Measurements from ENCODE around the gene NEIL1.

NEIL1 gene

DNA sequence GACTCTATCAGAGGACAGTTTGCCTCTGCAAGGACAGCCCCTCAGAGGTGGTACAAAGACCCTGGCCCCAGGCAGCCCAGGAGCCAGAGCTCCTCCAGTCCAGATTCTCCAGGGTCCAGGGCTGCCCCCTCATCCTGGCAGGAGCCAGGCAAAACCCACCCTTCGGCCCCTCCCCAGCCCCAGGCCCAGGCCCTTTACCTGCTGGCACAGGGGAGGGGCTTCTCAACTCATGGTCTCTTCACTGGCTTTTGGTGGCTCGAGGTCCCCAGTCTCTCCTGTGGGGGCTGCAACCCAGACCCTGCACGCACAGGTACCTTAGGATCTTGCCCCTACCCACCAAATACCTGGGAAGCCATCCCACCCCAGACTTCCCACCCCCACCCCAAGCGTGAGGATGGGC, 8.5 kb downstream of the NEIL1 start:
- FAIRE-seq, result no peak
- DNase-seq (ENCODE audit: insufficient read length, low spot score), result no peak

DNA sequence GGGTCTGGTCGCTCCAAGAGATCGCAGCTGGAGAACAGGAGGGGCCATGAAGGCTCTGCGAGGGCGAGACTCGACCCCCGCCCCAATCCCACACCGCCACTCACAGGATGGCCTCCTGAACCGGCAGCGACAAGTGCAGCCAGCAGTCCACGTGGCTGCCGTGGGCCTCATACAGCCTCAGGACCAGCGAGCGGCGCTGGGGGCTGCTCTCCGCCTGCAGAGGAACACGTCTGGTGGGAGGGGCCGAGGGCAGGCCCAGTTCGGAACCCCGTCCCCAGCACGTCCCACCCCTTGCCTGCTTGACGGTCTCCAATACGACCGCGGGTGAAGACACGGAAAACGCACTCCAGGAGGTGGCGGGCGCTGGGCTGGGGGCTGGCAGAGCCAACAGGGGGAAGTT, 9.2 kb downstream of the NEIL1 start:
- FAIRE-seq (no peak), DNase-seq (ENCODE audit: insufficient read length, low spot score) (no peak)

DNA sequence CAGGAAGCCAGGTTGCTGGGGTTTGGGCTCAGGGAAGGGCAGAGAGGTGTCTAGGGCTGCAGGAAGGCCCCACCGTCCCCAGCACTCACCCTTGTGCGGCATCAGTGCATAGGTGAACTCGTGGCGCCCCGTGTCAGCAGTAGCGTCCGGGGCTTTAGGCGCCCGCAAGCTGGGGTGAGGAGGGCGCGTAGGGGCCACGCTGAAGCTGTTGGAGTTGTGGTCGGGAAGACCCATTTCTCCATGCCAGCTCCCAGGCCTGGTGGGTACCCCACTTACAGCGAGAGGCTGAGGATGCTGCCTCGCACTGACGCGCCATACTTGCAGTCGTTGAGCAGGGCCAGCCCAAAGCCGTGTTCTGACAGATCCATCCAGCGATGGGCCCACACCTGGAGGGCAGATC, 9.7 kb downstream of the NEIL1 start:
- FAIRE-seq (no peak), DNase-seq (ENCODE audit: insufficient read length, low spot score) (no peak)

DNA sequence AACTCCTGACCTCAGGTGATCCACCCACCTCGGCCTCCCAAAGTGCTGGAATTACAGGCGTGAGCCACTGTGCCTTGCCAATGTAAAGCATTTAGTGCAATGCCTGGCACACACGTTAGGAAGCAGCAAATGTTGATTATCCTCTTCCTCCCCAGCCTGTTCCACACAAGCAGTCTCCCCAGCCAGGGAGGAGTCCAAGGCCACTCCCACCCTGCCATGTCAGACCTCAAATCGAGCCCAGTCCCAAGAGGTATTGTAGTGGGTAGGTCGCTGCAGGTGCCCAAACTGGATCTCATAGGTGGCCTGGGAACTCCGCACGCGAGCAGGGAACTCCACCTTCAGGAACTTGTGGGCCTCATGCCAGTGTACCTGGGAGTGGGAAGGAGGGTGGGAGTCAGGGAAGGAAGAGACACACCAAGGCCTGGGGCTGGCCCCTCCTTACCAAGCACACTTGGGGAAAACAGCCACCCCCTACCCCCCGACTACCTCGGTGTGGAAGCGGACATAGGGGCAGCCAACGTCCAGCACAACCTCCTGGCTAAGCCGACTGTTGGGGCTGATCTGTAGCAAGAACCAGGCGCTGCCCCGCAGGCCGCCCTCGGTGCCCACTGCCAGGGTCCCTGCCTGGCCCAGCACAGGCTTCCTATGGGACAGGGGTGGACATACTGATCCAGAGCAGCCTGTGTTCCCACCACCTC, 11.3 kb downstream of the NEIL1 start:
- FAIRE-seq (no peak), DNase-seq (ENCODE audit: insufficient read length, low spot score) (no peak)

DNA sequence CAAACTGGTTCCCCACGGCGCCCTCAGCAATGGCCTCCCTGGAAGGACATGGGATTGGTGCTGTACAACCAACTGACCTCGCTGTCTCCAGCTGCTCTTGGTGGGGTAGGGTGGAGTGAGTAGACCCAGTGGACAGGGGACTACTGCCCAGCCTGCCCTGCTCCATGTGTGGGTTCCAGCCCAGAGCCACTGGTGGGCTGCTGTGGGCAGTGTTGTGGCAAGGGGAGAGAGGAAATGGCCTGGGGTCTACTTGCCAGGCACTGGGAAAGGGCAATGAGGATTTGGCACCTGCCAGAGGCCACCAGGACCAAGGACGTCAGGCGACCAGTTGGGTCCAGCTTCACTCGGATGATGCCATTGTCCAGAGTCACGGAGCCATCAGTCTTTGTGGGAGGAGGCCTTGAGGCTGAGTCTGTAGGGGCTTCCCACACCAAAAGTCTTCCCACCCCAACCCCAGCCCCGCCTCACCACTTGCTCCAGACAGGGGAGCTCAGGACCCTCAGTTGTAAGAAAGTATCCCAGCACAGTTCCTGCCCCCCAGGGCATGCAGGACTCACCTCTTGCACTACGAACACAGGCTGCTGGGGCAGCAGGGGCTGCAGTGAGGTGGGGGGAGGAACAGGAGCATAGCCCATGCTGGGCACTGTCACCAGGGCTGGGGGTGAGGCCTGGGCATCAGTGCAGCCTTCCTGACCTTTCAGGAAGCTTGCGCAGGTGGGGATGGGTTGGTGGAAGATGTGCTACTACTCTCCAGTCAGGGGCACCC, 12.1 kb downstream of the NEIL1 start:
- no peak for DNase-seq (ENCODE audit: insufficient read length, low spot score)
- no peak for FAIRE-seq

DNA sequence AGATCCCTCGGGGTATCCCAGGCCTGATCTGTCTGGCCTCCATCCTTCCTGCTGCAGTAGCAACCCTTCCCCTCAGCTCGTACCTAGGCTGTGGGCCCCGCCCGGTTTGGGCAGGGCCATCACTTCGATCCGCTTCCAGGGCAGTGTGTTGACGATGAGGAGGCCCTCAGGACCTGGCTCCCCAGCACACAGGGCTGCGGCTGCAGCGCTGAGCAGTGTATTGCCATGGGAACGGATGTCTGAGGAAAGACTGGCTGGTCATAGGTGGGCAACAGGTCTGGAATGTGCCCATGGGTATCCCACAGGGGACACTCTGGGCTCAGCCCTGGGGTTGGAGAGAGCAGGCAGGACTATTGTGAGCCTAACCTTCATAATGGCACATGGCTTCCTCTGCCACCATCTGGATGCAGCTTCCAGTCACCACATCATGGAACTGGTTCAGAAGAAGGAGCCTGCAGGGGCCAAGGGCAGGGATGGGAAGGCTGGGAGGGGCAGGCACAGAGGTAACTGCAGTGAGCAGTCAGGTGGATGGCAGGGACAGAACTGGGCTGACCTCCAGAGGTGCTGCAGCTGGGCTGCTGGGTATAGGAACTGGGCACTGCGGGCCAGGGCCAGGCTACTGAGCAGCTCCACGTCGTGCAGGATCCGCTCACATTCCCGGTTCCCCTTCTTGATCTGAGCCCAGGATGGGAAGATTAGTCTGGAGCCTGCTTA, 12.9 kb downstream of the NEIL1 start:
- FAIRE-seq (no peak), DNase-seq (ENCODE audit: insufficient read length, low spot score) (no peak)

DNA sequence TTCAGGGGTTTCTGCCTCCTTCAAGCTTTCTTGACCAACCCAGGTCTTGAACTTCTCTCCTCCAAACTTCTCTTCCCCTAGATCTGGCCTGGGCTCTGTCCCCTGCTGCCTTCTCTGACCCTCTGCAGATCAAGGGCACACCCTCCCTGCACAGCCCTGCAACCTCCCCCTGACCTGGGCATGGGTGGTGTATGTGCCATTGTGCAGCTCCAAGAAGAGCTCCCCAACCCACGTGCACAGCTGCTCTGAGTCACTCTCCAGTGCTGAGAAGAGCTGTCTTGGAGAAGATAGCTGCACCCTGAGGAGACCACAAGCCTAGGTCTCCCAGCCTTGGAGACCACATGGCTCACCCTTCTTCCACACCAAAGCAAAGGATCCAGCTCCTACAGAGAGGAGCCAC, 13.6 kb downstream of the NEIL1 start:
- DNase-seq (ENCODE audit: insufficient read length, low spot score) (no peak), FAIRE-seq (no peak)

DNA sequence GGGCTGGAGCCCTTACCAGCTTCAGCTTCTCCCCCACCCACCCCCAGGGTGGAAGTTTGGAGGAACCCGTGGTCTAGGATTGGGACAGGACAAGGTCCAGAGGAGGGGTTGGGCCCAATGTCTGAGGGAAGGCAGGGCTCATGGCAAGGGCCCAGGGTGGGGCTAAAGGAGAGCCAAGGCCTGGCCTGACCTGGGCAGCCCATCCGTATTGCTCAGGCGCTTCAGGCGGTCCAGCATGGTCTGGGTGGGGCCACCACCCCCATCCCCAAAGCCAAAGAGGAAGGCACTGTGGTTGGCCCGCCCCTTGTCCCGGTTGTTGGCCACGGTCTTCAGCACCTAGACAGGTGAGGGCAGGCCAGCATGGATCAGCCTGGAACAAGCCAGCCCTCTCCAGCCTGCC, 14.0 kb downstream of the NEIL1 start:
- no peak for DNase-seq (ENCODE audit: insufficient read length, low spot score)
- FAIRE-seq, result no peak

DNA sequence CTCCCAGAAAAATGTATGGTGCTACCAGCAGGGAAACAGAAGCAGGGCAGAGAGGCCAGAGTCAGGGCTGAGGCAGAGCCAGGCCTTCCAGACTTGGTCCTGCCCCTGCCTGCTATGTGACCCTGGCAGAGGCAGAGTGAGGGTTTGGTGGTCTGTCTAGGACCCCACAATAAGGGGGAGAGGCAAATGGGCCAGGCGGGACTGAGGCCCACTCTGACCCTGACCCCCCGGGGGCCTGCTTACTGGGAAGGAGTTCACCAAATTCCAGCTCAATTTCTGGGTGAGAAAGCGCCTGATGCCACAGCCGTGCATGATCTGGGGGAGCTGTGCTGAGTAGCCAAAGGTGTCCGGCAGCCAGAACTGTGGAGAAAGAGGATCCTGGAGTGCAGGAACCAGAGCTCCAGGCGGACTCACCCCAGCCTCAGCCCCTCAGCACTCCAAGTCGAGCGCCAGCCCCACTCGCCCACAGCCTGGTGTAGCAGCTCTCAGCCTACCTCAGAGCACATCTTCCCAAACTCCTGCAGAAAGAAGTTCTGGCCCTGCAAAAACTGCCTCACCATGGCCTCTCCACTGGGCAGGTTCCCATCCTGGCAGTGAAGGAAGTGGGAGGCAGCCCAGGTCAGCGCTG, 14.6 kb downstream of the NEIL1 start:
- FAIRE-seq, result no peak
- DNase-seq (ENCODE audit: insufficient read length, low spot score), result no peak

DNA sequence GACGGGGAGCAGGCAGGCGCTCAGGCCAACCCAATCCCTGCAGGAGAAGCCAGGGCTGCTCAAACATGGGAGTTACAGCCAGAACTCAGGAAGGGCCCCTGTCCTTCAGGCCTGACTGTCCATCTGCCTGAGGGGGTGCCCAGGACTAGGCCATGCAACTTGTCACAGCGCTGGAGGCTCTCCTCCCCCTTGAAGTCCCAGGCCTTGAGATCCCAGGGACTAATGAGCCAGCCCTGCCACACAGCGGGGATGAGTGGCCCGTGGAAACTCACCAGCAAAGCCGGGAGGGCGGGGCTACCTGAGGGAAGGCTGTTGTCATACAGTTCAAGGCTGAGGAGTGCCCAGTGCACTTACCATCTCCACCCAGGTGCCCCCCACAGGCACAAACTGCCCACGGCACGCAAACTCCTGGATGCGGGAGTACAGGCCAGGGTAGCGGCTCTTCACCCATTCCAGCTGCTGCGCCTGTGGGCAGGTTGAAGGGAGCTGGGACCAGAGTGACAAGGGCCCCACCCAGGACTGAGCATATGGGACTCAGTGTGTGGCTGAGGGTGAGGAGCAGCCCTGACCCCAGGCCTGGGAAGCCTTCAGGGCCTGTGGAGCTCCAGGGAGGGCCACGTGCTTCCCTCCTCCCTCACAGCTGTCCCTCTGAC, 15.3 kb downstream of the NEIL1 start:
- DNase-seq (ENCODE audit: insufficient read length, low spot score) (no peak), FAIRE-seq (no peak)

DNA sequence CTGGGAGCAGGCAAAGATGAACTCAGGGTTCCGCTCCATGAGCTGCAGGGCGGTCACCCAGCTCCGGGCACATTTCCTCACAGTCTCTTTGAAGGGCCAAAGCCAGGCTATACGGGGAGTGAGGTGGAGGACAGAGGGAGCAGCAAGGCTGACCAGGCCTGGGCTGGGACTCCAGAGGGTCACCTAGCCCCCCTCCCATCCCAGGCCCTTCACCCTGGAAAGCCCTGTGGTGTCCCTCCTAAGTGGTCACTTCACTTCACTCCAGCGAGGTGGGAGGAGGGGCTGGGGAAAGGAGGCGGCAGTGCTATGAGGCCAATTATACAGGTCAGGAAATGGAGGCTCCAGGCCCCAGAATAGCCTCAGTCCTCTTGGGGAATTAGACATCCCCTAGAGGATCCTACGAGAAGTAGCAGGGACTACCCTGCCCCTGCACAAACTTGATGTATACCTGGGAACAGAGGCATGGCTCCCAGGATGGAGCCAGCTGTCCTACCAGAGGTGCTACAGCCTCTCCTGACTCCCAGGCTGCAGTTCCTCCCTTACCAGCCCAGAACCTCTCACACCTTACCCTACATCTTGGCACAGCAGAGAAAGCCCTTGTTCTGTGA, 15.9 kb downstream of the NEIL1 start:
- DNase-seq (ENCODE audit: insufficient read length, low spot score) (no peak), FAIRE-seq (no peak)

DNA sequence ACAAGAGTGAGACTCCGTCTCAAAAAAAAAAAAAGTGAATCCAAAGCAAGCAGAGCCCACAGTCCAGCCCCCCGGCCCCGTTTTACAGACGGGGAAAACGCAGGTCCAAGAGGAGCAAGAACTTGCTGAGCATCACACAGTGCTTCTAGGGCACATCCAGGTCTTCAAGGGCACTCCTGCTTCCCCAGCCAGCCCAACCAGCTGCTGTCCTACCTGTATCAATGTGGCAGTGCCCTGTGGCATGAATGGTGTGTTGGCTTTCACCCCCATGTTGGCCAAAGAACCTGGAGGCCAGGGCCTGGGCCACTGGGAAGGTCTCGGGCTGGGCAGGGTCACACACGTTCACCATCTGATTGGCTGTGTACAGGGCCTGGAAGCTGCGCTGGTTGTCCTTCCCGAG, 16.9 kb downstream of the NEIL1 start:
- FAIRE-seq (no peak), DNase-seq (ENCODE audit: insufficient read length, low spot score) (no peak)

DNA sequence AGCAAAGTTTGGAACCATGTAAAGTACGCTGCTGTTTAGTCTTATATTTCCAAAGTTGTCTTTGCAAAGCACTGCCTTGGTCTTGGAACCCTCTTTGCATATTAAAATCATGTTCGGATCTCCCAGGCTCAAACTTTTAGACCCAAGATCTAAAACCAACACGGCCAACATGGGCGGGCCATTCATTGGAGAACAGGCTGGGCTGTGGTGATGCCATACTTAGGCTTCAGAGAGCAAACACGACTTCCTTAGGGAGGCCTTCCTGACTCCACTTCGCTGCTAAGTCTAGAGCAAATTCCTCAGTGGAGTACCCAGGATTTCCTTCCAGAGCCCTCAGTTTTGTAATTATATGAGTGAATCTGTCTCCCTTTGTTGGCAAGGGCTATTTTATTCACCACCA, 18.0 kb downstream of the NEIL1 start:
- no peak for FAIRE-seq

DNA sequence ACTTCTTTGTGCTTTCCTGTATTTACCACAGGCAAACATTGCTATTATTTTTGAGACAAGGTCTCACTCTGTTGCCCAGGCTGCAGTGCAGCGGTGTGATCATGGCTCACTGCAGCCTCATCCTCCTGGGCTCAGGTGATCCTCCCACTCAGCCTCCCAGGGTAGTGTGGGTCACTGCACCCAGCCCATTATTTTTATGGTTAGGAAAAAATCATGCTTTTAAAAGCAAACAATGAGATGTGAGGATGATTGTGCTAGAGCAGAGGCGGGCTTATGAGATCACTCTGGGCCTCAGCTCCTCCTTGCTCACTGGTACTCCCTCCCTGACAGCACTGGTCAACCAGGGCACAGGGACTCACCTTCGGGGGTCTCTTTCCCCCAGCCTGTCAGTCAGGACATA, 19.3 kb downstream of the NEIL1 start:
- no peak for FAIRE-seq
- DNase-seq (ENCODE audit: insufficient read length, low spot score), result no peak

More for the DNA sequence above, 18.0 kb downstream of the NEIL1 start:
- DNase-seq (ENCODE audit: insufficient read length, low spot score), result no peak

DNA sequence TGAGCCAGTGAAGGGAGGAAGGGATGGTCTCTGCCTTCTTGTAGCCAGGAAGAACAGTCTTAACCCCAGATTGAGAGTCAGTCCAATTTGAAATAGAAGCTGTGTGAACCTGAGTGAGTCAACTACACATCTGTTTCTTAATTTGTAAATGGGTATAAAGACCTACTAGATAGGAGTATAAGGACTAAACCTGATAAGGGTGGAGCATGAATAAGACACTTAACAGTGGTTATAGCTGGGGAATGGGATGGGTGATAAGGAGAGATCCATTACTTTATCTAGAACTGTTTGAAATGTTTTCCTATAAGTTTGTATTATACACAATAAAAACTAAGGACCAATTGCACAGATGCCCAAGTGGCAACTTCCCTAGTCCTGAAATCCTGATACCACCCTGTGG, 20.2 kb downstream of the NEIL1 start:
- FAIRE-seq (no peak), DNase-seq (ENCODE audit: insufficient read length, low spot score) (no peak)

DNA sequence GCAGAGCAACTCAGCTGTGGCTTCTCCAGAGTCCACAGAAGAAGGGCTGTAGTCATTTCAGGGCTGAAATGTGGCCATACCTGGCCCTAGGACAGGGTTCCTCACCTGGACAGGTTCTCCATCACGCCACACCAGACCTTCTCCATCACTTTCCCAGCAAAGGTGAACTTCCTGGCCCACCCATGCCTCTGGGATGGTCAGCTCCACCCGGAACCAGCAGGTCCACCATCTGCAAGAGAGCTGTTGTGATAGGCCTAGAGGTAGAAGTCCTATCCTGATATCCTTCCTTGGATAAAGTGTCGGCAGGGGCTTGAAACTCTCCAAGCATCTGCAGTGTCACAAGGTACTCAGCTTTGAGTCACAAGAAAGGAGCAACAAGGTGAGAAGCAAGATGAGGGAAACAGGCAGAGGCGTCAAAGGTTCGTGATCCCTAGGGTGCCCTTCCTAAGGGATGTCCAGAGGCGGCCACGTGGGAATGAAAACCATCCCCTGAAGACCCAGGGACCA, 20.6 kb downstream of the NEIL1 start:
- FAIRE-seq (no peak), DNase-seq (ENCODE audit: insufficient read length, low spot score) (no peak)

DNA sequence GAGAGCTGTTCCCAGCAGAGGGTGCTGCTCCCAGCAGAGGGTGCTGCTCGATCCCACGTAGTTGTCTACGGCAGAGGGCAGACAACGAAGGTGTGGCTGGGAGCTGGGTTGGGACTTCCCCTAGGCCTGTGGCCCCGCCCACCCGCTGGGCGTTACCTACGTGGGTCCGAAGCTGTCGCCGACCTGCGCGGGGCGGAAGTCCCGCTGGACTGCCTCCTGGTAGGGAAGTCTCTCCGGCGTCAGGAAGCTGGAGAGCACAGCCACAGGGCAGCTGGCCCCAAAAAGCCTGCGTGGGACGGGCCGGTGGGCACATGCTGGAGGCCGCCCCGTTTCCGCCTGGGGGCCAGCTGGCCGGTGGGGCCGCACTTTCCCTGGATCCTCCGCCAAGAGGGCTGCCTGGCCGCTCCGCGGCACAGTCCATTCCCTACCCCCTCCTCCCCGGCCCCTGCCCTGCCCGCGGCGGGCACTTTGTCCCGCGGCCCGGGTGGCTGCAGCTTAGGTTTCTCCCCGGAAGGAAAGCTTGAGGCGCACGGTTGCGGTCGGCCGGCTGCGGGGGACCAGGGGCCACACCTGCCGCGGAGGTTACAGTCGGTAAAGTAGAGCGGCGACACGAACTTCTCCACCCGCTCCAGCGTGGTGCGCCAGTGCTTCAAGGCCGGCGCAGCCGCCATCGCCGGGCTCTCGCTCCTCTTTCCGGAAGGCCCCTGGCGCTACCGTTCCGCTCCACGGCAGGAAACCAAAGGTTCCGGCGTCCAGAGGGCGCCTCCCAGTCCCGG, 21.3 kb downstream of the NEIL1 start, which contains the start of gene MAN2C1:
MAN2C1 (minus strand) TSS at position 695 of the 776 bp plus-strand sequence; CDS start at position 671, 24 bp downstream.
- FAIRE-seq (peak; percentile 93), DNase-seq (ENCODE audit: insufficient read length, low spot score) (peak; percentile 97)

DNA sequence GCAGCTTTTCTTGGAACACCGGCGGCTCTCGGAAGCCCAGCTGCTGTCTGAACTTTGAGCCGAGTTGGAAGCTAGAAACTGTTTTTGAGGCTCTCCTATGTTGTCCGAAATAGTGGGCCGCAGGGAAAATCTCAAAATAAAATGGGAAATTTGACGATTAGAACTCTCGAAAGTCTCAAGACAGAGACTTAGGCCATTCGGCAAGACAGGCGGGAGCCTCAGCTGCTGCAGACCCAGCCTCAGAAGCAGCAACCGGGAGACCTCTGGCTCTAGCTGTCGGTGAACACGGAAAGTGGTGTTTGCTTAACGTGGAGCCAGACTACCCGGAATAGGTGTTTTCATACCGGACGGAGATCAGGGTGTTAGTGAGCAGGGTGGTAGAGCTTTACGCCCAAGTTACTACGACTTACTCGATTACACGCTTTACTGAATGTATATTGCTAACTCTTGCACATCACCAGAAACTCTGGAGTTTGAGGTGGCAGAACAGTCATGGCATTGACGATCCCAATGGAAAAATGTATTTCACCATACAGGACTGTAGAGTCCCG, 21.9 kb downstream of the NEIL1 start:
- DNase-seq (ENCODE audit: insufficient read length, low spot score), result no peak
- no peak for FAIRE-seq

Measured in HTR-8/SVneo (cell line).